Natural killer cell (primary cell): Measurements from ENCODE around the gene TMF1. TPM values are rescaled to one million over a fixed set of nuclear protein-coding genes. Genes with fewer than 3 reads are reported as not detected.

Experiments
- ATAC-seq, 3 donors: fragments of 150-1000 bp in 2 of 3; fragments of 200-7000 bp in 1 of 3; cut with Tn5 transposase; 1 replicate in 1 of 3; 2 replicates in 2 of 3; pipeline ENCODE4 v1.10.0; 2021; ENCODE audit warnings: mild to moderate bottlenecking in 2 of 3, moderate library complexity in 2 of 3
- DNase-seq, 2 donors: peaks; one replicate each; pipeline versions ENCODE4 v3.0.0 to v3.0.0-alpha.2; 2013 to 2021; ENCODE audit warnings: mixed read lengths in 1 of 2
- H3K27ac ChIP-seq: one replicate; pipeline ENCODE4 v1.5.1; 2013; ENCODE audit warnings: mild to moderate bottlenecking, low read length
- H3K27me3 ChIP-seq: one replicate; pipeline ENCODE4 v1.6.1; 2013; ENCODE audit warnings: low read length; ENCODE audit not compliant: control insufficient read depth, insufficient read depth
- H3K36me3 ChIP-seq: one replicate; pipeline ENCODE4 v1.6.1; 2013; ENCODE audit warnings: low read length; ENCODE audit not compliant: control insufficient read depth, insufficient read depth
- H3K4me1 ChIP-seq: one replicate; pipeline ENCODE4 v1.6.1; 2013; ENCODE audit warnings: low read length; ENCODE audit not compliant: control insufficient read depth, insufficient read depth
- H3K4me3 ChIP-seq: one replicate; pipeline ENCODE4 v1.5.1; 2013; ENCODE audit warnings: low read length
- H3K9me3 ChIP-seq: one replicate; pipeline ENCODE4 v1.6.1; 2013; ENCODE audit warnings: low read length; ENCODE audit not compliant: control insufficient read depth, insufficient read depth
- H3K27ac Mint-ChIP-seq, 2 donors: one replicate each; pipeline ENCODE4 v1.8.0; 2022; ENCODE audit warnings: mild to moderate bottlenecking in 2 of 2, mixed read lengths in 2 of 2, moderate library complexity in 1 of 2
- H3K27me3 Mint-ChIP-seq, 2 donors: one replicate each; pipeline ENCODE4 v1.8.0; 2022; ENCODE audit warnings: low read depth in 2 of 2, mixed read lengths in 2 of 2
- H3K36me3 Mint-ChIP-seq: one replicate; pipeline ENCODE4 v1.8.0; 2022; ENCODE audit warnings: mixed read lengths
- H3K4me1 Mint-ChIP-seq, 2 donors: one replicate each; pipeline ENCODE4 v1.8.0; 2022; ENCODE audit warnings: mixed read lengths in 2 of 2
- H3K4me3 Mint-ChIP-seq: one replicate; pipeline ENCODE4 v1.8.0; 2022; ENCODE audit warnings: mild to moderate bottlenecking, moderate library complexity, mixed read lengths
- H3K9me3 Mint-ChIP-seq, 2 donors: one replicate each; pipeline ENCODE4 v1.8.0; 2022; ENCODE audit warnings: mixed read lengths in 2 of 2
- WGBS: methylation state at CpG from one replicate; pipeline ENCODE4 v1.1.7; 2013; ENCODE audit warnings: missing lambda C conversion rate; ENCODE audit not compliant: insufficient coverage; 5-methylcytosine and 5-hydroxymethylcytosine counted together
- intact Hi-C: fragments of 100-400 bp; cut with micrococcal nuclease; formaldehyde crosslinking; loops from one replicate; pipeline ENCODE4 v1.14.2; 2022
- total RNA-seq, 4 donors: library from RNA; stranded (reverse); fragments of 120-200 nt in 1 of 4; gene quantifications; one replicate each; pipeline versions ENCODE4 v1.2.3 to v1.2.4, GENCODE V29; 2013 to 2022
- TF ChIP-seq, protein P1 (sequence below): fragments of 200-600 bp; IDR thresholded peaks from one replicate; pipeline ENCODE4 v1.8.0; 2022; ENCODE audit warnings: antibody characterized with exemption

Gene TMF1
- total RNA-seq, 3 donors from 2014 or later (not counting 1 experiment from before 2014, with no cell fraction given): 76.9 to 110 (median 85.5) TPM

DNA sequence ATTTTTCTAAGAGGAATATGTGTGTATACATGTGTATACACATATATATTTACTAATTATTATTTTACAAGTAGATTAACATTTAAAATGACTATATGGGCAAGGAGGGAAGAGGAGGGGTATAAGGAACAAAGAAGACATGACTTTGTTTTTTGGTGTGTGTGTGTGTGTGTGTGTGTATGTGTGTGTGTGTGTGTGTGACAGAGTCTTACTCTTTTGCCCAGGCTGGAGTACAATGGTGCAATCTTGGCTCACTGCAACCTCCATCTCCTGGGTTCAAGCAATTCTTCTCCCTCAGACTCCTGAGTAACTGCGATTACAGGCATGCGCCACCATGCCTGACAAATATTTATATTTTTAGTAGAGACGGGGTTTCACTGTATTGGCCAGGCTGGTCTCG, 36.0 kb downstream of the TMF1 start:
- TF ChIP-seq, protein P1, sequence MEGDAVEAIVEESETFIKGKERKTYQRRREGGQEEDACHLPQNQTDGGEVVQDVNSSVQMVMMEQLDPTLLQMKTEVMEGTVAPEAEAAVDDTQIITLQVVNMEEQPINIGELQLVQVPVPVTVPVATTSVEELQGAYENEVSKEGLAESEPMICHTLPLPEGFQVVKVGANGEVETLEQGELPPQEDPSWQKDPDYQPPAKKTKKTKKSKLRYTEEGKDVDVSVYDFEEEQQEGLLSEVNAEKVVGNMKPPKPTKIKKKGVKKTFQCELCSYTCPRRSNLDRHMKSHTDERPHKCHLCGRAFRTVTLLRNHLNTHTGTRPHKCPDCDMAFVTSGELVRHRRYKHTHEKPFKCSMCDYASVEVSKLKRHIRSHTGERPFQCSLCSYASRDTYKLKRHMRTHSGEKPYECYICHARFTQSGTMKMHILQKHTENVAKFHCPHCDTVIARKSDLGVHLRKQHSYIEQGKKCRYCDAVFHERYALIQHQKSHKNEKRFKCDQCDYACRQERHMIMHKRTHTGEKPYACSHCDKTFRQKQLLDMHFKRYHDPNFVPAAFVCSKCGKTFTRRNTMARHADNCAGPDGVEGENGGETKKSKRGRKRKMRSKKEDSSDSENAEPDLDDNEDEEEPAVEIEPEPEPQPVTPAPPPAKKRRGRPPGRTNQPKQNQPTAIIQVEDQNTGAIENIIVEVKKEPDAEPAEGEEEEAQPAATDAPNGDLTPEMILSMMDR: no peak
- no peaks in the 10 kb centered on the region for H3K9me3 ChIP-seq
- no peak for DNase-seq
- H3K27ac ChIP-seq: no peak overlapping the region
- H3K36me3 ChIP-seq: peaks cover 7% of the 10 kb centered on the region
- H3K4me3 ChIP-seq: no peak overlapping the region
- Mint-ChIP-seq H3K9me3 (no peaks in the 10 kb centered on the region), H3K4me1 (peaks cover 6 to 13% of the 10 kb centered on the region in 2 donors), H3K4me3 (no peak overlapping the region), H3K36me3 (peaks cover 6% of the 10 kb centered on the region), H3K27me3 (no peaks in the 10 kb centered on the region), H3K27ac (no peak overlapping the region)
- peaks cover 7% of the 10 kb centered on the region for H3K4me1 ChIP-seq
- ATAC-seq: no peak
- WGBS: 92% methylated on average over 4 of the region's 4 CpGs
- H3K27me3 ChIP-seq: no peaks in the 10 kb centered on the region
- intact Hi-C loops: no loop called here

DNA sequence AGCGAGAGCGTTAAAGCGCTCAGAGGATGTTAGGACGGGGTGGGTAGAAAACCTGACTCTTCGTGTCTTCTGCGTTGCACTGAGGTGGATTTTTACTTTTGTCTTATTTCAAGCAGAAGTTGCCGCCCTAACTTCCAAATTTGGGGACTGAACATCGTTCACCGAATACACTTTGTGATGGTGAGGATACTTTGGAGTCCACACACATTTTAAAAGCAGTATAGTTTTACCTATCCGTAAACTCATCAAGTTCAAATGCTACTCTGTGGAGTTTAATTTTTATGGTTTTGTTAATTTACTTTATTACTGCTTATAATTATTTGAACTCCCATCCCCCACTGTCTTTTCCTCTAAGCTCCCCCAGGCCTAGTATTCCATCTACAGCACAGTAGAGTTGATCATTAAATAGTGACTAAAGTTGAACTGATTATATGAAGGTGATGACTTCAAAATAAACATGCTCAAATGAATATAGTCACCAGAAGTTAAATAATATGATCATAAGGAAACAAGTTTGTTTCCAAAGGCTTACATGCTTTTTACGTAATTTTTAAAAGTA, 38.0 kb downstream of the TMF1 start:
- H3K27ac ChIP-seq: peak overlapping the region; percentile 9
- H3K9me3 ChIP-seq: no peaks in the 10 kb centered on the region
- H3K27me3 Mint-ChIP-seq: no peaks in the 10 kb centered on the region
- 10% methylated on average over 10 of the region's 11 CpGs for WGBS
- peak overlapping the region; percentile 57 to 82 for H3K27ac Mint-ChIP-seq
- H3K27me3 ChIP-seq: no peaks in the 10 kb centered on the region
- peak overlapping the region; percentile 89 for H3K4me3 ChIP-seq
- DNase-seq (no peak), ATAC-seq (no peak)
- no peaks in the 10 kb centered on the region for H3K9me3 Mint-ChIP-seq
- TF ChIP-seq, protein P1: no peak
- peak overlapping the region; percentile 84 for H3K4me3 Mint-ChIP-seq
- H3K4me1 ChIP-seq: peaks cover 7% of the 10 kb centered on the region
- H3K36me3 ChIP-seq: peaks cover 7% of the 10 kb centered on the region
- H3K36me3 Mint-ChIP-seq: peaks cover 6% of the 10 kb centered on the region
- intact Hi-C loops: no loop called here
- peaks cover 6 to 13% of the 10 kb centered on the region in 2 donors for H3K4me1 Mint-ChIP-seq

DNA sequence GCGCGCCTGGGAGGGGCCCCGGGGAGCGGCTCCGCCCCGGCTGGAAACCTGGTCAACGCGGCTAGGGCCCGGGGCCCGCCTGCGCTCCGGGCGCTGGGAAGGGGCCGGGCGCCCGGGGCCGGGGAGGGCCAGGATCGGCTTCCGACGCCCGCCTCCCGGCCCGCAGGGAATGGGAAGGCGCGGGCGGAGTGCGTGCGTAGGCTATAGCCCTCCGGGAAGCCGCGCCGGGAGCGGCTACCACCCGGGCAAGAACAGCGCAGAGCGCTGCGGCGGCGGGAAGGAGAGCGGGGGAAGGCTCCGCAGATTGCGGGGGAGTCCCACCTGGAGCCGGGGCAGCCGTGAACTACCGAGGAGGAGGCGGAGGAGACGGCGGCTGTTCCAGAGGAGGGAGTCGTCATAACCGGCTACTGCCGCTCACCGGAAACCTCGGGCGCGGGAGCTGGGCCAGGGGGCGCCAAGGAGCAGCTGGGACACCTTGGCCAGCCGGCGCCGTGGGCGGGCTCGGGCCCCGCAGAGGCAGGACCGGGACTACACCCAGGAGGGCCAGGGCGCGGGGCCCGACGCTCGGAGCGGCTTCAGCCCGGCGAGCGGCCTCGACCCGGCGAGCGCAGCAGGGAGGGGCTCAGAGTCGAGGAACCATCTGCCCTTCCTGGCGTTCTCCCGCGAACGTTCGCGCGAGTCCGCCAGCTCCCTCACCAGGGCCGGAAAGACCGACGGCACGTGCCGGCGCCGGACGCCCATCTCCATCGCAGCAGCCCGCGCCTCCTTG, 38.7 kb downstream of the TMF1 start, which contains the start of gene EOGT:
Gene EOGT (minus strand): TSS at position 432 of the 769 bp plus-strand sequence. CDS start 3,838 bp downstream, outside the sequence.
- Histone ChIP-seq H3K27me3 (no peaks in the 10 kb centered on the region), H3K4me3 (peak within 1 kb of the TSS; percentile 89), H3K4me1 (peaks cover 7% of the 10 kb centered on the region), H3K27ac (peak within 1 kb of the TSS; percentile 54), H3K9me3 (no peaks in the 10 kb centered on the region), H3K36me3 (peaks cover 4% of the 10 kb centered on the region)
- WGBS: under 1% methylated on average over 96 of the region's 96 CpGs
- DNase-seq: peak; percentile 70 to 86
- Mint-ChIP-seq H3K27me3 (no peaks in the 10 kb centered on the region), H3K36me3 (peaks cover 6% of the 10 kb centered on the region), H3K4me3 (peak within 1 kb of the TSS; percentile 92), H3K27ac (peak within 1 kb of the TSS; percentile 57 to 82), H3K9me3 (no peaks in the 10 kb centered on the region), H3K4me1 (peaks cover 6 to 16% of the 10 kb centered on the region in 2 donors)
- TF ChIP-seq, protein P1: peak; percentile 43
- ATAC-seq: peak; percentile 82 to 87 (median 84)
- intact Hi-C loops: no loop called here
